ENCODE results near the gene OSBP. TPM values are rescaled to one million over a fixed set of nuclear protein-coding genes. Genes with fewer than 3 reads are reported as not detected.

OSBP gene
- polyA plus RNA-seq, 2 of the 4 experiments (the other 2 are of a cell fraction), result 25.9 to 31.7 TPM

DNA sequence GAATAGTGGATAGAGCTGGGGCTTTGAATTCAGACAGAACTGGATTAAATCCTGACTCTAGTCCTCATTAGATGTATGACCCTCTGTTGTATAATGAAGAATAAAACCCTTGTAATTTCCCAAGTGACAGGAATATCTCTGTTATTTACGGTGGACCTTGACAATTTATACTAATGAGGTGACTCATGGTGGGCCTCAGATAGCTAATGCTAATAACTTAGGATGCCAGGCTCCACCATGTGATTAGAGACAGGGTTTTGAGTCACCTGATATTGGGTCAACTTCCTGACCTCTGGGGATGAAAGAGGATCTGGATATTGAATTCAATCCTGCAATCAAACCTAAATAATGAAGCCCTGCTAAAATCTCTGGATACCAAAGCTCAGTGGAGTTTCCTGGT is 33.6 kb downstream of the OSBP start:
- H3K9me3 ChIP-seq, result 0 out of 3 replicates have a peak, but pooled peaks cover 8% of the 10 kb centered on the region
- H3K27ac ChIP-seq, result no peak overlapping the region
- ATAC-seq, result no peak
- no peak for DNase-seq (ENCODE audit: low read depth in 1 of 2, low spot score in 1 of 2)
- ChIA-PET POLR2A (no interaction called here), CTCF (interaction anchor here (0.8 kb wide), 1 partner anchor 30 kb away, joined by 5 read pairs; no protein-coding TSS in a partner anchor)
- 94% methylated on average over 1 of the region's 1 CpG for WGBS (ENCODE audit: missing lambda C conversion rate)
- FAIRE-seq, result no peak
- H3K4me1 ChIP-seq, result no peaks in the 10 kb centered on the region
- no peak overlapping the region for H3K4me3 ChIP-seq
- no peak for TF ChIP-seq JUN (IDR thresholded peaks at IDR 0.05)
- no peak for TF ChIP-seq HOXA7 (CRISPR knock-in tag; IDR thresholded peaks at IDR 0.05)
- TF ChIP-seq HMGXB4 (CRISPR knock-in tag; IDR thresholded peaks at IDR 0.05; ENCODE audit: borderline replicate concordance), result no peak
- TF ChIP-seq EP300 (IDR thresholded peaks at IDR 0.05), result no peak
- TF ChIP-seq, protein P1, sequence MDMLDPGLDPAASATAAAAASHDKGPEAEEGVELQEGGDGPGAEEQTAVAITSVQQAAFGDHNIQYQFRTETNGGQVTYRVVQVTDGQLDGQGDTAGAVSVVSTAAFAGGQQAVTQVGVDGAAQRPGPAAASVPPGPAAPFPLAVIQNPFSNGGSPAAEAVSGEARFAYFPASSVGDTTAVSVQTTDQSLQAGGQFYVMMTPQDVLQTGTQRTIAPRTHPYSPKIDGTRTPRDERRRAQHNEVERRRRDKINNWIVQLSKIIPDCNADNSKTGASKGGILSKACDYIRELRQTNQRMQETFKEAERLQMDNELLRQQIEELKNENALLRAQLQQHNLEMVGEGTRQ (IDR thresholded peaks at IDR 0.05), result no peak
- no peak for TF ChIP-seq RARB (CRISPR knock-in tag; IDR thresholded peaks at IDR 0.05)
- no peak for TF ChIP-seq RNF2 (IDR thresholded peaks at IDR 0.05; ENCODE audit: borderline replicate concordance, low read depth)
- TF ChIP-seq KDM1A (IDR thresholded peaks at IDR 0.05; ENCODE audit: low read depth), result no peak
- no peak for TF ChIP-seq HDAC2 (IDR thresholded peaks at IDR 0.05)
- TF ChIP-seq ZFP36 (IDR thresholded peaks at IDR 0.05; ENCODE audit: borderline replicate concordance, partially characterized antibody), result no peak
- H3K4me2 ChIP-seq, result no peak overlapping the region

DNA sequence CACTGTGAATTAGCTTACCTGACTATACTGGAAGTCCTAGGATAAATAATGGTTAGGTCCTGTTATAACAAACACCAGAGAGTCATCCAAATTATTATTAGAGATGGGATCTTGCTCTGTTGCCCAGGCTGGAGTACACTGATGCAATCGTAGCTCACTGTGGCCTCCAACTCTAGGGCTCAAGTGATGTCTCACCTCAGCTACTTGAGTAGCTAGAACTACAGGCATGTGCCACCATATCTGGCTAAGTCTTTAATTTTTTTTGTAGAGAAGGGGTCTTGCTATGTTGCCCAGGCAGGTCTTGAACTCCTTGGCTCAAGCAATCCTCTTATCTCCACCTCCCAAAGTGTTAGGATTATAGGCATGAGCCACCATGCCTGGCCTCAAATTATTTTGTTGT is 37.2 kb downstream of the OSBP start:
- no peaks in the 10 kb centered on the region for H3K9me3 ChIP-seq
- ChIA-PET POLR2A (no interaction called here), CTCF (no interaction called here)
- ATAC-seq, result no peak
- H3K27ac ChIP-seq, result no peak overlapping the region
- TF ChIP-seq GATA3 (IDR thresholded peaks at IDR 0.05; ENCODE audit: borderline replicate concordance), result no peak
- no peak for TF ChIP-seq NPAS2 (CRISPR knock-in tag; IDR thresholded peaks at IDR 0.05; ENCODE audit: borderline replicate concordance)
- TF ChIP-seq ZNF302 (CRISPR knock-in tag; IDR thresholded peaks at IDR 0.05), result no peak
- TF ChIP-seq CHD2 (IDR thresholded peaks at IDR 0.05; ENCODE audit: low read length, partially characterized antibody), result no peak
- no peak for DNase-seq (ENCODE audit: low read depth in 1 of 2, low spot score in 1 of 2)
- no peak overlapping the region for H3K4me3 ChIP-seq
- 88% methylated on average over 1 of the region's 1 CpG for WGBS (ENCODE audit: missing lambda C conversion rate)
- no peak overlapping the region for H3K4me2 ChIP-seq
- H3K4me1 ChIP-seq, result peaks cover 3% of the 10 kb centered on the region; the same call in 2 of the 3 replicates
- FAIRE-seq, result no peak

DNA sequence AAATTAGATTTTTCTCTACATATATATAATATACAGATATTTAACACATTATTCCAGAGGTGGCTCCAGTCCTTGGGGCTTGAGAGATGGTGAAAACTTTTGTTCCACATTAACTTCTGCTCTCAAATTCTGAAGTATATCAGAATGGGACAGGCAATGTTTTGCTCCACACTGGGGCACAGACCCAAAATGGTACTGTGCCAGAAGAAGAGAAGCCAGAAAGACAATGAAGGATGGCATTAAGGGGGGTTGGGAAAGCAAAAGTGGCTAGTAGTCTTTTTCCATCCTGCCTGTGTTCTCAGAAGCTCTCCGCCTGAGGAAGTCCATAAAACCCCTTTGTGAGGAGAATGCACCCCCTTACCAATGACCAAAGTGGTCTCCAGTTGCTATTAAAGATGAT is 40.1 kb downstream of the OSBP start:
- POLR2A ChIA-PET, result no interaction called here
- no peak overlapping the region for H3K27ac ChIP-seq

More for the DNA sequence above, 40.1 kb downstream of the OSBP start:
- H3K4me2 ChIP-seq, result no peak overlapping the region
- no peak for FAIRE-seq
- H3K4me3 ChIP-seq, result no peak overlapping the region
- TF ChIP-seq GATA3 (IDR thresholded peaks at IDR 0.05; ENCODE audit: borderline replicate concordance) (no peak), HOXB13 (CRISPR knock-in tag; IDR thresholded peaks at IDR 0.05; ENCODE audit: low read depth) (no peak), RFX5 (IDR thresholded peaks at IDR 0.05) (no peak), TP53 (CRISPR knock-in tag; IDR thresholded peaks at IDR 0.05) (no peak), FOSL2 (IDR thresholded peaks at IDR 0.05) (no peak), FOSL2 (CRISPR knock-in tag; IDR thresholded peaks at IDR 0.05) (no peak), EP300 (IDR thresholded peaks at IDR 0.05) (no peak), HOXB5 (CRISPR knock-in tag; IDR thresholded peaks at IDR 0.05) (no peak), KDM1A (IDR thresholded peaks at IDR 0.05; ENCODE audit: low read depth) (no peak), SMC3 (IDR thresholded peaks at IDR 0.05) (no peak), CEBPB (IDR thresholded peaks at IDR 0.05) (no peak), JUN (IDR thresholded peaks at IDR 0.05) (no peak), RNF2 (IDR thresholded peaks at IDR 0.05; ENCODE audit: borderline replicate concordance, low read depth) (no peak), CHD2 (IDR thresholded peaks at IDR 0.05; ENCODE audit: low read length, partially characterized antibody) (no peak), KDM5A (IDR thresholded peaks at IDR 0.05) (no peak), NPAS2 (CRISPR knock-in tag; IDR thresholded peaks at IDR 0.05; ENCODE audit: borderline replicate concordance) (no peak)
- TF ChIP-seq, protein P2, sequence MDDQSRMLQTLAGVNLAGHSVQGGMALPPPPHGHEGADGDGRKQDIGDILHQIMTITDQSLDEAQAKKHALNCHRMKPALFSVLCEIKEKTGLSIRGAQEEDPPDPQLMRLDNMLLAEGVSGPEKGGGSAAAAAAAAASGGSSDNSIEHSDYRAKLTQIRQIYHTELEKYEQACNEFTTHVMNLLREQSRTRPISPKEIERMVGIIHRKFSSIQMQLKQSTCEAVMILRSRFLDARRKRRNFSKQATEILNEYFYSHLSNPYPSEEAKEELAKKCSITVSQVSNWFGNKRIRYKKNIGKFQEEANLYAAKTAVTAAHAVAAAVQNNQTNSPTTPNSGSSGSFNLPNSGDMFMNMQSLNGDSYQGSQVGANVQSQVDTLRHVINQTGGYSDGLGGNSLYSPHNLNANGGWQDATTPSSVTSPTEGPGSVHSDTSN (IDR thresholded peaks at IDR 0.05), result no peak
- no peaks in the 10 kb centered on the region for H3K9me3 ChIP-seq
- no peak for DNase-seq (ENCODE audit: low read depth in 1 of 2, low spot score in 1 of 2)
- 82% methylated on average over 1 of the region's 1 CpG for WGBS (ENCODE audit: missing lambda C conversion rate)
- H3K4me1 ChIP-seq, result peaks cover 7% of the 10 kb centered on the region; the same call in 2 of the 3 replicates
- no peak for ATAC-seq
- CTCF ChIA-PET, result interaction anchor here (1.4 kb wide), 1 partner anchor 26 kb away, joined by 3 read pairs; no protein-coding TSS in a partner anchor
